Ascending aorta (tissue), 2 donors: ENCODE data around the gene PLPP1. TPM values are rescaled to one million over a fixed set of nuclear protein-coding genes. Genes with fewer than 3 reads are reported as not detected.

Experiments used
- DNase-seq, 2 donors: peaks; one replicate each; pipeline ENCODE4 v3.0.0-alpha.2; 2019; ENCODE audit warnings: low spot score in 2 of 2
- H3K27ac ChIP-seq, 2 donors: fragments of 200-600 bp; sonication (generic); one replicate each; pipeline ENCODE4 v1.5.1; 2016 to 2017; ENCODE audit warnings: mild to moderate bottlenecking in 1 of 2
- H3K27me3 ChIP-seq: fragments of 200-600 bp; sonication (generic); one replicate; pipeline ENCODE4 v1.5.1; 2017
- H3K36me3 ChIP-seq, 2 donors: fragments of 200-600 bp; sonication (generic); one replicate each; pipeline ENCODE4 v1.5.1; 2016
- H3K4me1 ChIP-seq, 2 donors: fragments of 200-600 bp; sonication (generic); one replicate each; pipeline ENCODE4 v1.5.1; 2016 to 2017; ENCODE audit warnings: mild to moderate bottlenecking in 1 of 2
- H3K4me3 ChIP-seq, 2 donors: fragments of 200-600 bp; sonication (generic); one replicate each; pipeline ENCODE4 v1.5.1; 2016 to 2017; ENCODE audit warnings: mild to moderate bottlenecking in 1 of 2
- H3K9me3 ChIP-seq, 2 donors: fragments of 200-600 bp; sonication (generic); one replicate each; pipeline ENCODE4 v1.5.1; 2016
- intact Hi-C: fragments of 100-400 bp; cut with DNase I; formaldehyde crosslinking; loops from one replicate; pipeline ENCODE4 v1.15.1; 2023
- total RNA-seq: library from RNA; depleted of rRNA; stranded (reverse); fragments of >200 nt; gene quantifications from one replicate; pipeline ENCODE4 v1.1.0, GENCODE V29; 2016
- TF ChIP-seq, protein P1 (sequence below), 3 experiments: fragments of 200-600 bp in 2 of 3; fragments of 450-650 bp in 1 of 3; sonication (generic) in 2 of 3; IDR thresholded peaks; one replicate each; pipeline ENCODE4 v1.5.1; 2016 to 2019; ENCODE audit warnings: antibody characterized with exemption in 3 of 3, mild to moderate bottlenecking in 1 of 3, moderate library complexity in 1 of 3

Gene PLPP1
- total RNA-seq, 1 donor from 2014 or later, result 1,314 TPM

DNA sequence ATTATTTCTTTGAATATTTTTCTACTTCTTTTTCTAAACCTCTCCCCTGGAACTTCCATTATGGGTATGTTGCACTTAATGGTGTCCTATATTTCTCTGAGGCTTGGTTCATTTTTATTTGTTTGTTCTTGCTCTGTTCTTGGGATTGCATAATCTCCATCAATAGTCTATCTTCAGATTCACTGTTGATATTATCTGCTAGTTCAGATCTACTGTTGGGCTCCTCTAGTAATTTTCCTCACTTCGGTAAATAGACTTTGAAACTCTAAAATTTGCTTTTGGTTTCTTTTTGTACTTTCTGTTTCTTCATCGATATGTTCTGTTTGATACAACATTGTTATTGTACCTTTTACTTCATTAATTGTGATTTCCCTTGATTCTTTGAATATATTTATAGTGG lies 150.7 kb downstream of the PLPP1 start:
- intact Hi-C loops, result no loop called here

DNA sequence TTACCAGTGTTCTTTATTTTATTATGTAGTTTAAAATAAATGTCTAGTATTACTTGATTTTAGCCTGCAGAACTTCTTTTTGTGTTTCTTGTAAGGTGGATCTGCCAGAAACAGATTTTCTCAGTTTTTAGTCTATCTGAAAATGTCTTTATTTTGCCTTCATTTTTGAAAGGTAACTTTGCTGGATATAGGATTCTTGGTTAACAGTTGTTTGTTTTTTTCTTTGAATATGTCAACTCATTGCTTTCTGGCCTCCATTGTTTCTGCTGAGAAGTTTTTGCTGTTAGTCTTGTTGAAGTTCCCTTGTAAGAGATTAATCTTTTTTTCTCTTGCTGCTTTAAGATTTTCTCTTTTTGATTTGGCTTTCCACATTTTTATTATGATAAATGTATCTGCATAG lies 151.5 kb downstream of the PLPP1 start:
- intact Hi-C loops, result no loop called here
- no peak for DNase-seq
- TF ChIP-seq, protein P1, sequence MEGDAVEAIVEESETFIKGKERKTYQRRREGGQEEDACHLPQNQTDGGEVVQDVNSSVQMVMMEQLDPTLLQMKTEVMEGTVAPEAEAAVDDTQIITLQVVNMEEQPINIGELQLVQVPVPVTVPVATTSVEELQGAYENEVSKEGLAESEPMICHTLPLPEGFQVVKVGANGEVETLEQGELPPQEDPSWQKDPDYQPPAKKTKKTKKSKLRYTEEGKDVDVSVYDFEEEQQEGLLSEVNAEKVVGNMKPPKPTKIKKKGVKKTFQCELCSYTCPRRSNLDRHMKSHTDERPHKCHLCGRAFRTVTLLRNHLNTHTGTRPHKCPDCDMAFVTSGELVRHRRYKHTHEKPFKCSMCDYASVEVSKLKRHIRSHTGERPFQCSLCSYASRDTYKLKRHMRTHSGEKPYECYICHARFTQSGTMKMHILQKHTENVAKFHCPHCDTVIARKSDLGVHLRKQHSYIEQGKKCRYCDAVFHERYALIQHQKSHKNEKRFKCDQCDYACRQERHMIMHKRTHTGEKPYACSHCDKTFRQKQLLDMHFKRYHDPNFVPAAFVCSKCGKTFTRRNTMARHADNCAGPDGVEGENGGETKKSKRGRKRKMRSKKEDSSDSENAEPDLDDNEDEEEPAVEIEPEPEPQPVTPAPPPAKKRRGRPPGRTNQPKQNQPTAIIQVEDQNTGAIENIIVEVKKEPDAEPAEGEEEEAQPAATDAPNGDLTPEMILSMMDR (IDR thresholded peaks at IDR 0.05), result no peak
- H3K27me3 ChIP-seq, result no peaks in the 10 kb centered on the region
- H3K27ac ChIP-seq, result no peak overlapping the region
- H3K4me3 ChIP-seq, result no peak overlapping the region
- peaks cover 17 to 46% of the 10 kb centered on the region in 2 donors for H3K36me3 ChIP-seq
- H3K4me1 ChIP-seq, result no peaks in the 10 kb centered on the region
- peaks cover 13 to 16% of the 10 kb centered on the region in 2 donors for H3K9me3 ChIP-seq

More for the DNA sequence above, 150.7 kb downstream of the PLPP1 start:
- H3K36me3 ChIP-seq, result peaks cover 14 to 43% of the 10 kb centered on the region in 2 donors
- TF ChIP-seq, protein P1 (IDR thresholded peaks at IDR 0.05), result no peak
- no peak for DNase-seq
- peaks cover 13 to 16% of the 10 kb centered on the region in 2 donors for H3K9me3 ChIP-seq
- H3K27ac ChIP-seq, result no peak overlapping the region
- no peaks in the 10 kb centered on the region for H3K4me1 ChIP-seq
- H3K27me3 ChIP-seq, result no peaks in the 10 kb centered on the region
- no peak overlapping the region for H3K4me3 ChIP-seq

DNA sequence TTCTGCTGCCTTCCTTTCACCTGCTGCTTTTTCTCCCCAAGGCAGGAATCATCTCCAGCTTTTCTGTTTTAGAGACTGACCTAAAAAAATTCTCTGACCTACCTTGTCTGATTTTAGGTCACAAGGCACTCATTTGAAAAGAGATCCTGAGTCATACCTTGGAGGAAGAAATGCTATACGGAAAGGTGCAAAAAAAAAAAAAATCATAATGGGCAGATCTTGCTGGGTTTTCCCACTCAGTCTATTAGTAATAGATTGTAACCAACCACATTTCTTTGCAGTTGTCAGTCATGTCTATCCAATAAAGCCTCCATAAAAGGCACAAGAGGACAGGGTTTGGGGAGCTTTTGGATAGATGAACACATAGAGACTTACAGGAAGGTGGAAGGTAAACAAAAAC lies 157.0 kb downstream of the PLPP1 start:
- DNase-seq, result no peak
- H3K9me3 ChIP-seq, result peaks cover 5% of the 10 kb centered on the region in 2 donors
- H3K4me1 ChIP-seq, result no peaks in the 10 kb centered on the region
- H3K27ac ChIP-seq, result no peak overlapping the region
- H3K4me3 ChIP-seq, result no peak overlapping the region
- intact Hi-C loops, result no loop called here
- H3K36me3 ChIP-seq, result peaks cover 19 to 49% of the 10 kb centered on the region in 2 donors
- no peaks in the 10 kb centered on the region for H3K27me3 ChIP-seq
- TF ChIP-seq, protein P1 (IDR thresholded peaks at IDR 0.05), result no peak

Other genes starting within 250 kb of the PLPP1 start
- gene DHX29, start 227.3 kb downstream of the PLPP1 start, total RNA-seq, result 11.3 TPM
- gene MTREX, start 227.0 kb downstream of the PLPP1 start, total RNA-seq, result 17.1 TPM
- 1.8 TPM for gene SLC38A9, start 177.4 kb upstream of the PLPP1 start, total RNA-seq
- gene DDX4, start 203.1 kb upstream of the PLPP1 start, total RNA-seq, result not detected